ENCODE results near the gene ARHGAP18. TPM values are rescaled to one million over a fixed set of nuclear protein-coding genes. Genes with fewer than 3 reads are reported as not detected.
A peak's percentile ranks its signal among the peaks of the same experiment; 100 is the strongest.

The ARHGAP18 gene
- total and polyA plus RNA-seq, 10 donors: 4.6 to 18.7 (median 15.4) TPM

GRCh38 chr6:129675669-129676472 is 34.1 kb downstream of the ARHGAP18 start:
- intact Hi-C loops (cut with DNase I; ENCODE audit: low total_unique reads): no loop called here
- peaks cover 10 to 57% (median 27%) of the 10 kb centered on the region in 6 donors for H3K4me1 ChIP-seq
- H3K4me3 ChIP-seq: no peak overlapping the region
- H3K36me3 ChIP-seq: no peaks in the 10 kb centered on the region
- no peak overlapping the region for H3K27ac ChIP-seq
- TF ChIP-seq POLR2AphosphoS5 (IDR thresholded peaks at IDR 0.05) (no peak), POLR2A (IDR thresholded peaks at IDR 0.05) (no peak), CTCF (IDR thresholded peaks at IDR 0.05 in 8 of 11, conservative IDR thresholded peaks at IDR 0.05 in 3 of 11) (no peak)
- no peaks in the 10 kb centered on the region for H3K27me3 ChIP-seq (replicated peaks in 1 of 7)
- no peak for DNase-seq
- 89 to 95% (median 90%) methylated on average over 5 of the region's 5 CpGs for WGBS, 5 donors
- H3K9me3 ChIP-seq: no peaks in the 10 kb centered on the region

DNA sequence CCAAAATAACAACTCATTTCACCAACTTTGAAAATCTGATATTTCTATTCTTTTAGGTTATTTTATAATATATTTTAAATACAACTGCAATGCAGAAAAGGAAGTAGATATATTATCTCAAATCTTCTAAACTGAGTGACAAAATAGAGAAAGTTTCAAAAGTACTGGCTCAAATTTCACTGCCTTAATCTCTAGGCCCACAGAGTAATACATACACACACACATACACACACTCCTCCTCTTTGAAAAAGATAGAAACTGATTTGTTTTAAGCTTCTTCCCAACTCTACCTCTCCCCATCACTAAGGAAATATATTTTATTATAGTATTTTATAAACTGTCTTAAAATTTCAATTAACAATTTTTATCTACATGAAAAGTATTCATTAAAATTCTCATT is 36.2 kb downstream of the ARHGAP18 start:
- TF ChIP-seq CTCF (IDR thresholded peaks at IDR 0.05 in 8 of 11, conservative IDR thresholded peaks at IDR 0.05 in 3 of 11) (no peak), POLR2AphosphoS5 (IDR thresholded peaks at IDR 0.05) (no peak), POLR2A (IDR thresholded peaks at IDR 0.05) (no peak)
- peaks cover 10 to 47% (median 27%) of the 10 kb centered on the region in 6 donors for H3K4me1 ChIP-seq

GRCh38 chr6:129672881-129673631 is 36.9 kb downstream of the ARHGAP18 start:
- no peaks in the 10 kb centered on the region for H3K9me3 ChIP-seq
- no peaks in the 10 kb centered on the region for H3K36me3 ChIP-seq
- WGBS, 5 donors: 41 to 70% (median 64%) methylated on average over 2 of the region's 2 CpGs
- no peaks in the 10 kb centered on the region for H3K27me3 ChIP-seq (replicated peaks in 1 of 7)
- peak overlapping the region; percentile 45 to 87 (median 74) for H3K27ac ChIP-seq
- H3K4me3 ChIP-seq: peak overlapping the region in 1 of 8 donors; percentile 46
- intact Hi-C loops (cut with DNase I; ENCODE audit: low total_unique reads): no loop called here
- TF ChIP-seq POLR2A (IDR thresholded peaks at IDR 0.05) (no peak), POLR2AphosphoS5 (IDR thresholded peaks at IDR 0.05) (no peak), CTCF (IDR thresholded peaks at IDR 0.05 in 8 of 11, conservative IDR thresholded peaks at IDR 0.05 in 3 of 11) (no peak)
- no peak for DNase-seq
- peaks cover 10 to 43% (median 27%) of the 10 kb centered on the region in 6 donors for H3K4me1 ChIP-seq

More for the DNA sequence above, 36.2 kb downstream of the ARHGAP18 start:
- Histone ChIP-seq H3K9me3 (no peaks in the 10 kb centered on the region), H3K4me3 (no peak overlapping the region), H3K27ac (peak overlapping the region in 5 of 8 donors; percentile 45 to 87 (median 77)), H3K27me3 (replicated peaks in 1 of 7) (no peaks in the 10 kb centered on the region), H3K36me3 (no peaks in the 10 kb centered on the region)
- DNase-seq: no peak
- intact Hi-C loops (cut with DNase I; ENCODE audit: low total_unique reads): no loop called here

GRCh38 chr6:129672341-129672682 is 37.7 kb downstream of the ARHGAP18 start:
- H3K36me3 ChIP-seq: no peaks in the 10 kb centered on the region
- intact Hi-C loops (cut with DNase I; ENCODE audit: low total_unique reads): no loop called here
- peak overlapping the region; percentile 45 to 87 (median 74) for H3K27ac ChIP-seq
- H3K27me3 ChIP-seq (replicated peaks in 1 of 7): no peaks in the 10 kb centered on the region
- 60 to 84% (median 70%) methylated on average over 2 of the region's 2 CpGs for WGBS, 5 donors
- no peak for DNase-seq
- peaks cover 10 to 42% (median 33%) of the 10 kb centered on the region in 6 donors for H3K4me1 ChIP-seq
- no peaks in the 10 kb centered on the region for H3K9me3 ChIP-seq
- H3K4me3 ChIP-seq: peak overlapping the region in 1 of 8 donors; percentile 46
- no peak for TF ChIP-seq POLR2A (IDR thresholded peaks at IDR 0.05)
- no peak for TF ChIP-seq CTCF (IDR thresholded peaks at IDR 0.05 in 8 of 11, conservative IDR thresholded peaks at IDR 0.05 in 3 of 11)
- no peak for TF ChIP-seq POLR2AphosphoS5 (IDR thresholded peaks at IDR 0.05)

All from spleen (tissue), 11 donors.